ENCODE measurements around the gene DRAXIN. TPM values are rescaled to one million over a fixed set of nuclear protein-coding genes. Genes with fewer than 3 reads are reported as not detected.

DRAXIN gene
- polyA plus RNA-seq, 1 donor, result 0.37 TPM

- DNase-seq (ENCODE audit: low read depth), result peak; percentile 87
Observed at GRCh38 chr1:11735854-11736745, 44.6 kb downstream of the DRAXIN start, which contains the start of gene AGTRAP. Gene AGTRAP, plus strand, starts transcription at chr1:11736136. Its CDS starts 73 bp downstream, at chr1:11736209.

DNA sequence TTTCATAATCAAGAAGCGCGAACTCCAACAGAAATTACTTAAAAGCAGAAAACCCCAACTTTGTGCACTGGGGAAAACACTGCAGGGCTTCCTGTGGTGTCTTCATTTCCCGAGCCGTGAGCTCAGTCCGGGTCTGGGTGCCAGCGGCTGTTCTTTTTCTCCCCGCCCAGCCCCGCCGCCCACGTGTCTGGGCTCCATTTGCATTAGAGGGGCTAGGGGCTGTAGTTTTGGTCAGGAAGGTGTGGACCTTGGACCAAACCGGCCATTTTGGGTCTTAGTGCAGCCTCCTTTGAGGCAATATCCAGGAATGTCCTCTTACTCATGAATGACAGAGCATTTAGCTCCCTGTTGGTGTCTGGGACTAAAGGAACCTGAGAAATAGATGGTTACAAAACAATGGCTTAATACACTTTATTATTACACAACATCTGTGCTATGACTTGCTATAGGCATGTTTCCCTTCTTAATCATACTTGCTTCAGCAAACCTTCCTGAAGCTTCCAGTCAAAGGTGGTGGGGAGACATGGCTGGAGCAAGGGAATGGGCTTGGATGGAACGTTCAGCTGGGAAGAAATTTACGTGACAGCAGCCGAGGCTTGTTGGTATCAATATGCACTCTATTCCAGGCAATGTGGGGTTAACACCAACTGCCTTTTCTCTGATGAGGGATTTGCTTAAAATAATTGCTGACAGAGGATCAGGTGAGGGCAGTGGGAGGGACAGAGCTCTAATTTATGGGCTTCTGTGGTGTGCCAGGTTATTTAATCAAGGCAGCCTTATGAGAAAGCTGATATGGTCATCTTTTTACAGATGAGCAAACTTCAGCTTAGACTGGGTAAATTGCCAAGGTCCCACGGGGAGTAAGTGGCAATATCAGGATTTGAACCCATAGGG, 45.5 kb downstream of the DRAXIN start:
- no peak for DNase-seq (ENCODE audit: low read depth)

DNA sequence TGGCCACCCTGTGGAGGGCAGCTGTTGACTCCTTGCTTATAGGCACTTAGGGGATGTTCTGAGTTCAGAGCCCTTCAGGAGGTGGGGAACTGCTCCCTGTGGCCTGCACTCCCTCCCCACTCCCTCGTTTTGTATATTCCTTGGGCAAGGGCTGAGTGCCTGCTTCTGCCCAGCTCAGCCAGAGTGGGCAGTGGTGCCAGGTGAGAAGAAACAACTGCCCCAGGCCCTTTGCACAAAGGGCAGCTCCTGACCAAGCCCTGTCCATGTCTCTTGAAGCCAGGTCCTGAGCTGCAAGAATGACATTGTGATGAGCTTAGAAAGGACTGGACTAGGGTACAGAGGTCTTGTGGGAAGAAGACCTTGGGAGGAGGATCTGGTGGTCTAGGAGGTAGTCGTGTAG, 46.6 kb downstream of the DRAXIN start:
- no peak for DNase-seq (ENCODE audit: low read depth)

DNA sequence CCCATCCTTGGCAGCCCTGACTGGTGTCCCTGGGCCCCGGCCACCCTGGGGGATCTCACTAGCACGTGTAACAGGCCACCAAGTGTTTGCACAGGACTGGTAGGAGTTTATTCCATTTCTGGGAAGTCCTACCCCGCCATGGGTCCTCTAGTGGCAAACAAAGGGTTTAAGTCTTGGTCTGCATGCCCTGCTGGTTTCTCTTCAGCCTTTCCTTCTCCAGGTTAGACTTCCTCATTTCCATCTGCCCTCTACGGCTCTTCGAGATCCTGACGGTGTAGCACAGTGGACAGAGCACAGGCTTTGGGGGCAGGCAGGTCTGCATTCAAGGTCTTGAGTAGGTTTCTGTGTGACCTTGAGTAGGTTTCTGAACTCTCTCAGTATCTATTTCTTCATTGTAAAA, 47.3 kb downstream of the DRAXIN start:
- no peak for DNase-seq (ENCODE audit: low read depth)

GRCh38 chr1:11740258-11741192, 49.0 kb downstream of the DRAXIN start:
- DNase-seq (ENCODE audit: low read depth), result no peak

- no peak for DNase-seq (ENCODE audit: low read depth)
Observed at GRCh38 chr1:11741482-11741881, 50.0 kb downstream of the DRAXIN start.

DNA sequence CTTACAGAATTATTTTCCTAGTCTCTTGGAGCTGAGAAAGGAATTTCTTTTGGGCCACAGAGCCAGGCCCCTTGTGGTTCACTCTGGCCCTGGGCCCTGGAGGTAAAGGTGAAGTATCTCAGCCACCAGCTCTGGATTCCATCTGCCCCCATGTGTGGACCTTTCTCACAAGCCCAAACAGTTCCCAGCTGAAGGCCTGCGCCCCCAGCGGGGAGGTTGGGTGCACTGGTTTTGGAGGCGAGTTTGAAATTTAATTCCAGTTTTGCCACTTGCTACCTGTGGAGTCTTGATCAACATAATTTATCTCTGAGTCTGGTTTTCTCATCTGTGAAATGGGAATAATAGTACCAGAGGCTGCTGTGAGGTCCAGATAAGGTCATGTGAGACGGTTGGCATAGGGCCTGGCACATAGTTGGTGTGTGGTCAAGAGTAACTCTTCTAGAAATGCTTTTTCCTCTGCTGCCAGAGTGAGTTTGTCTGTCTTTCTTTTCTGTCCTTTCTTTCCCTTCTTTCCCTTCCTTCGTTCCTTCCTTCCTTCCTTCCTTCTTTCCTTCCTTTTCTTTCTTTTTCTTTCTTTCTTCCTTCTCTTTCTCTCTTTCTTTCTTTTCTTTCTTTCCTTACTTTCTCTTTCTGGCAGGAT, 50.5 kb downstream of the DRAXIN start:
- DNase-seq (ENCODE audit: low read depth), result no peak

DNA sequence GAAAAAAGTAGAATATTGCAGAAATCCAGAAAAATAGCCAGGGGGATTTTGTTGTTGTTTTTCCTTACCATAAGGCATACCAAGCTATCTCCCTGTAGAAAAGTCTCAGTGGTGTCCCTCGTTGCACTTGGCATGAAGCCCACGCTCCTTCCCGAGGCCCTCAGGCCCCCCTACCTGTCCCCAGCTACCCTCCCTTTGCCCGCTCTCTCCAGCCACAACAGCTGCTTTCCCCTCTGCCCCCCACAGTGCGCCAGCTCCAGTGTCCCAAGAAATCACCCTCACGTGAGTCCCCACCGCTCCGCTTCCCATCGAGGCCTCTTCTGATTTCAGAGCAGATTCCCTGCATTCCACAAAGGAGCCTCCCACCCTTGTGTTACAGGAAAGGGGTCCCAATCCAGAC, 52.8 kb downstream of the DRAXIN start:
- no peak for DNase-seq (ENCODE audit: low read depth)

DNA sequence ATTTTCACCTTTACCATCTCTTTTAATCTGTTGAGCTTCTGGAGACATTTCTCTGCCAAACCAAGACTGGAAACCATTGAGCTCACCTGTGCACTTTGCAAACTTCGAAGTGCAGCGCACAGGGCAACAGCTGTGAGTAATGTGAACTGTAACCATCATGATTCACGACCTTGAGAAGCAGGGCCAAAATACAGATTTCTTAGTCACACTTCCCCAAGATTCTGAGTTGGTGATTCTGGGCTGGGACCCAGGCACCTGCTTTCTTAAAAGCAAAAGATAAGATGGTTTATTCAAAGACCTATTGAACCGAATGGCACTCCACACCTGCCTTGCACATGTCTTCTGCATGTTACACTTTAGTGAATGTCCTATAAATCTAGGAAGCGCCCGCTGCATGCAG, 54.6 kb downstream of the DRAXIN start:
- no peak for DNase-seq (ENCODE audit: low read depth)

GRCh38 chr1:11746795-11747487, 55.4 kb downstream of the DRAXIN start:
- DNase-seq (ENCODE audit: low read depth), result no peak

GRCh38 chr1:11748294-11749202, 57.0 kb downstream of the DRAXIN start:
- no peak for DNase-seq (ENCODE audit: low read depth)

GRCh38 chr1:11749203-11749689, 57.7 kb downstream of the DRAXIN start:
- DNase-seq (ENCODE audit: low read depth), result no peak

- no peak for DNase-seq (ENCODE audit: low read depth)
Observed at GRCh38 chr1:11749996-11750395, 58.5 kb downstream of the DRAXIN start.

GRCh38 chr1:11751087-11751486, 59.6 kb downstream of the DRAXIN start:
- DNase-seq (ENCODE audit: low read depth), result no peak

GRCh38 chr1:11752359-11753088, 61.0 kb downstream of the DRAXIN start:
- no peak for DNase-seq (ENCODE audit: low read depth)

GRCh38 chr1:11753555-11754208, 62.2 kb downstream of the DRAXIN start:
- no peak for DNase-seq (ENCODE audit: low read depth)

GRCh38 chr1:11757047-11757446, 65.5 kb downstream of the DRAXIN start:
- no peak for DNase-seq (ENCODE audit: low read depth)

- no peak for DNase-seq (ENCODE audit: low read depth)
Observed at GRCh38 chr1:11759791-11760190, 68.3 kb downstream of the DRAXIN start.
